ENCODE results near the gene BARHL2. TPM values are rescaled to one million over a fixed set of nuclear protein-coding genes. Genes with fewer than 3 reads are reported as not detected.

The BARHL2 gene
- total RNA-seq, 4 donors from 2014 or later = not detected

DNA sequence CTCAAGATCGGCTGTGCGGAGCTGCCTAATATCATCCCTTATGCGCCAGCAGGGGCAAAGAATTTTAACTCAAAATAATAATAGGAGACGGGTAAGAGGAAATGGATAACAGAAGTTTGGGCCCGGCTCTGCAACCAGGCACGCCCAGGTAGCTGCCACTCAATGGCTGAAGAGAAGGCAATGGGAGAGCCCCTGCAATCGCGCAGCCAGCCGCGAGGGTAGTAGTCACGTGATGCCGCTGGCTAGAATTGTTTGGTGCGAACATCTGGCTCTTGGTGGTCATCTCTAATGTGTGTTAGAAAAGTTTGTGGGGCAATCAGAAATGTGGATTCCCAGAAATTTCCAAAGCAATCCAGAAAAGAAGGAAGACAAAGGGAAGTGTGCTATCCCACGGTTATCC lies 12.3 kb downstream of the BARHL2 start:
- H3K4me3 ChIP-seq = no peak overlapping the region
- peaks cover 0 to 99% (median 64%) of the 10 kb centered on the region in 4 donors for H3K27me3 ChIP-seq
- H3K36me3 ChIP-seq = no peaks in the 10 kb centered on the region
- peaks cover 10 to 18% (median 16%) of the 10 kb centered on the region in 4 donors for H3K4me1 ChIP-seq
- WGBS = 9% methylated on average over 14 of the region's 14 CpGs
- no peaks in the 10 kb centered on the region for H3K9me3 ChIP-seq
- no peak for DNase-seq (ENCODE audit: extremely low spot score)
- intact Hi-C loops (cut with DNase I) = no loop called here
- no peak overlapping the region for H3K27ac ChIP-seq (replicated peaks in 1 of 4)
- TF ChIP-seq POLR2AphosphoS5 (IDR thresholded peaks at IDR 0.05) (no peak), EP300 (IDR thresholded peaks at IDR 0.05) (no peak), POLR2A (IDR thresholded peaks at IDR 0.05; ENCODE audit: low read depth) (no peak)
- TF ChIP-seq, protein P1, sequence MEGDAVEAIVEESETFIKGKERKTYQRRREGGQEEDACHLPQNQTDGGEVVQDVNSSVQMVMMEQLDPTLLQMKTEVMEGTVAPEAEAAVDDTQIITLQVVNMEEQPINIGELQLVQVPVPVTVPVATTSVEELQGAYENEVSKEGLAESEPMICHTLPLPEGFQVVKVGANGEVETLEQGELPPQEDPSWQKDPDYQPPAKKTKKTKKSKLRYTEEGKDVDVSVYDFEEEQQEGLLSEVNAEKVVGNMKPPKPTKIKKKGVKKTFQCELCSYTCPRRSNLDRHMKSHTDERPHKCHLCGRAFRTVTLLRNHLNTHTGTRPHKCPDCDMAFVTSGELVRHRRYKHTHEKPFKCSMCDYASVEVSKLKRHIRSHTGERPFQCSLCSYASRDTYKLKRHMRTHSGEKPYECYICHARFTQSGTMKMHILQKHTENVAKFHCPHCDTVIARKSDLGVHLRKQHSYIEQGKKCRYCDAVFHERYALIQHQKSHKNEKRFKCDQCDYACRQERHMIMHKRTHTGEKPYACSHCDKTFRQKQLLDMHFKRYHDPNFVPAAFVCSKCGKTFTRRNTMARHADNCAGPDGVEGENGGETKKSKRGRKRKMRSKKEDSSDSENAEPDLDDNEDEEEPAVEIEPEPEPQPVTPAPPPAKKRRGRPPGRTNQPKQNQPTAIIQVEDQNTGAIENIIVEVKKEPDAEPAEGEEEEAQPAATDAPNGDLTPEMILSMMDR (IDR thresholded peaks at IDR 0.05) = no peak

DNA sequence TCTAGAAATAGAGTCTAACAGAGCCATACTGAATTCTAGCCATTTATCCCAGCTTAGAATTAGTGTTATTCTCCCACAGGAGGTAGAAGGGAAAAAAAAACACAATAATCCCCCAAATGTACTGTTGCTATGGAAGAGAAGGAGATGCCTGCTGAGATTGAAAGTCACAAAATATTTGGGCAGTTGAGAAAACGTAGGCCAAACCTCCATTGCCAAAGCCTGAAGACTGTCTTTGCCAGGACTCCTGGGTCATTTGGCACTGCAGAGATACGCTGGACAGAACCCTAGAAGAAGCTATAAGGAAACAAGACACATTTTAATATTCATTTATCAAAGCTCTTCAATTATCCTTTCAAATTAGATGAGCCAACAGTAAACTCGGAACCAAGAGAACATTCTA lies 22.3 kb downstream of the BARHL2 start:
- H3K4me3 ChIP-seq = no peak overlapping the region

DNA sequence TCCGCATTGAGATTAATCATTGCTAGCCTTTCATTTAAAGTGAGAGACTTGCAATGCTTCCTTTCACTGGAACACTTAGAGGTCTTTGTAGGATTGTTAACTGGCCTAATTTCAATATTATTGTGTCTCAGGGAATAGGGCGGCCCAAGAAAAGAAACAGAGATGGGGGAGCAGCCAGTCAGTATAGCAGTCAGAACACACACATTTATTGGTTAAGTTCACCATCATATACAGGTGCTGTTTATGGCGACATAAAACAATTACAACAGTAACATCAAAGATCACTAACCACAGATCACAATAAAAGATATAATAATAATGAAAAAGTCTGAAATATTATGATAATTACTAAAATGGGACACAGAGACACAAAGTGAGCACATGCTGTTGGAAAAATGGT lies 29.4 kb downstream of the BARHL2 start:
- H3K36me3 ChIP-seq = no peaks in the 10 kb centered on the region
- WGBS = 89% methylated on average over 3 of the region's 3 CpGs
- H3K4me1 ChIP-seq = no peaks in the 10 kb centered on the region
- peaks cover 0 to 6% (median 0%) of the 10 kb centered on the region in 4 donors for H3K27me3 ChIP-seq
- DNase-seq (ENCODE audit: extremely low spot score) = no peak
- intact Hi-C loops (cut with DNase I) = no loop called here
- TF ChIP-seq POLR2A (IDR thresholded peaks at IDR 0.05; ENCODE audit: low read depth) = no peak
- no peak for TF ChIP-seq POLR2AphosphoS5 (IDR thresholded peaks at IDR 0.05)
- TF ChIP-seq, protein P1 (IDR thresholded peaks at IDR 0.05) = no peak
- TF ChIP-seq EP300 (IDR thresholded peaks at IDR 0.05) = no peak
- H3K4me3 ChIP-seq = no peak overlapping the region
- no peak overlapping the region for H3K27ac ChIP-seq (replicated peaks in 1 of 4)
- no peaks in the 10 kb centered on the region for H3K9me3 ChIP-seq

More for the DNA sequence above, 22.3 kb downstream of the BARHL2 start:
- no peaks in the 10 kb centered on the region for H3K9me3 ChIP-seq
- no peaks in the 10 kb centered on the region for H3K4me1 ChIP-seq
- intact Hi-C loops (cut with DNase I) = no loop called here
- no peaks in the 10 kb centered on the region for H3K36me3 ChIP-seq
- TF ChIP-seq POLR2A (IDR thresholded peaks at IDR 0.05; ENCODE audit: low read depth) = no peak
- no peak for TF ChIP-seq EP300 (IDR thresholded peaks at IDR 0.05)
- TF ChIP-seq POLR2AphosphoS5 (IDR thresholded peaks at IDR 0.05) = no peak
- TF ChIP-seq, protein P1 (IDR thresholded peaks at IDR 0.05) = no peak
- peaks cover 0 to 34% (median 0%) of the 10 kb centered on the region in 4 donors for H3K27me3 ChIP-seq
- WGBS = 72% methylated on average over 3 of the region's 3 CpGs
- no peak for DNase-seq (ENCODE audit: extremely low spot score)
- no peak overlapping the region for H3K27ac ChIP-seq (replicated peaks in 1 of 4)

GRCh38 chr1:90675161-90675847 lies 41.8 kb downstream of the BARHL2 start:
- Histone ChIP-seq H3K4me1 (no peaks in the 10 kb centered on the region), H3K36me3 (no peaks in the 10 kb centered on the region), H3K27me3 (peaks cover 0 to 3% (median 0%) of the 10 kb centered on the region in 4 donors), H3K27ac (replicated peaks in 1 of 4) (no peak overlapping the region), H3K4me3 (no peak overlapping the region), H3K9me3 (peaks cover 0 to 17% (median 11%) of the 10 kb centered on the region in 4 donors)
- TF ChIP-seq, protein P1 (IDR thresholded peaks at IDR 0.05) = no peak
- TF ChIP-seq POLR2AphosphoS5 (IDR thresholded peaks at IDR 0.05) = no peak
- no peak for TF ChIP-seq POLR2A (IDR thresholded peaks at IDR 0.05; ENCODE audit: low read depth)
- no peak for TF ChIP-seq EP300 (IDR thresholded peaks at IDR 0.05)
- intact Hi-C loops (cut with DNase I) = no loop called here
- no peak for DNase-seq (ENCODE audit: extremely low spot score)
- WGBS = 89% methylated on average over 1 of the region's 1 CpG
